ENCODE measurements around the gene TRPV5.

DNA sequence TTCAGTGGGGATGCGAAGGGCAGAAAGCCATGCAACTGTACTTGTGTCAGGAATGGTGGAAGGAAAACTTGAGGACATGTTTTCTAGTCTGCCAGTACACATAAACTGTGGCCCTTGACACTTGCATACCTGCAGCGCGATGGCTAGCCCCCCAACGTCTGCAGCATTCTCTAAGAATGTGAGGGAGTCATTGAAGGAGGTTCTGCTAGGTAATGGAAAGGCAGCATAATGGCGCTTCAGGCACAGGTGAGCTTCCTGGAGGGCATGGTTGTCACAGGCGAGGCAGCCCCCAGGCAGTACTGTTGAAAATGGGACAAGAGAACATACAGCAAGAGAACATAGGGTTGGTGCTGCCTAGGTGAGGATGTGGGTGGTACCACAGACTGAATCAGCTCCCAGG, 9.2 kb upstream of the TRPV5 start:
- no peak for TF ChIP-seq POLR2A (IDR thresholded peaks at IDR 0.05)
- TF ChIP-seq, protein P1, sequence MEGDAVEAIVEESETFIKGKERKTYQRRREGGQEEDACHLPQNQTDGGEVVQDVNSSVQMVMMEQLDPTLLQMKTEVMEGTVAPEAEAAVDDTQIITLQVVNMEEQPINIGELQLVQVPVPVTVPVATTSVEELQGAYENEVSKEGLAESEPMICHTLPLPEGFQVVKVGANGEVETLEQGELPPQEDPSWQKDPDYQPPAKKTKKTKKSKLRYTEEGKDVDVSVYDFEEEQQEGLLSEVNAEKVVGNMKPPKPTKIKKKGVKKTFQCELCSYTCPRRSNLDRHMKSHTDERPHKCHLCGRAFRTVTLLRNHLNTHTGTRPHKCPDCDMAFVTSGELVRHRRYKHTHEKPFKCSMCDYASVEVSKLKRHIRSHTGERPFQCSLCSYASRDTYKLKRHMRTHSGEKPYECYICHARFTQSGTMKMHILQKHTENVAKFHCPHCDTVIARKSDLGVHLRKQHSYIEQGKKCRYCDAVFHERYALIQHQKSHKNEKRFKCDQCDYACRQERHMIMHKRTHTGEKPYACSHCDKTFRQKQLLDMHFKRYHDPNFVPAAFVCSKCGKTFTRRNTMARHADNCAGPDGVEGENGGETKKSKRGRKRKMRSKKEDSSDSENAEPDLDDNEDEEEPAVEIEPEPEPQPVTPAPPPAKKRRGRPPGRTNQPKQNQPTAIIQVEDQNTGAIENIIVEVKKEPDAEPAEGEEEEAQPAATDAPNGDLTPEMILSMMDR (IDR thresholded peaks at IDR 0.05) = no peak
